ENCODE results near the gene USP54. TPM values are rescaled to one million over a fixed set of nuclear protein-coding genes. Genes with fewer than 3 reads are reported as not detected.

USP54 gene
- total RNA-seq, 4 donors from 2014 or later: 96.6 to 172 (median 125) TPM

DNA sequence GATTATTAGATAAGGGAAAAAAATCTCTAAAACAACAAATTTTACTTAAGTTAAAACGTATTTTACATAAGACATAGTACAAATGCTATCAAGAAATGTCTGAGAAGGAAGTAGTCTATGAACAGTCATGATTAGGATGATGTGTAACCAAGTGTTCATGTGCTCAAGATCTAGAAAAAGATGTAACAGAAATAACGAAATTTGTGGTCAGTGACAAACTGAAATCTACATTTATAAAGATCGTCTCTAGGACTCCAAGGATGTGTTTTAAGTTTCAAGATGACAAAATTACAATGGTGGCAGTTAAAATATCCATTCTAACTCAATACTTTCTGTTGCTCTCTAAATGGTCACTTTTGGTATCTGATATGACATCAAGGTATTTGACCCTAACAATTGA is 112.5 kb downstream of the USP54 start:
- H3K9me3 ChIP-seq: no peaks in the 10 kb centered on the region
- WGBS, 2 donors: 79 to 82% methylated on average over 3 of the region's 3 CpGs
- H3K4me3 ChIP-seq: no peak overlapping the region
- H3K27me3 ChIP-seq: no peaks in the 10 kb centered on the region
- no peak overlapping the region for H3K27ac ChIP-seq
- peaks cover 0 to 69% (median 4%) of the 10 kb centered on the region in 3 donors for H3K36me3 ChIP-seq
- TF ChIP-seq, protein P1, sequence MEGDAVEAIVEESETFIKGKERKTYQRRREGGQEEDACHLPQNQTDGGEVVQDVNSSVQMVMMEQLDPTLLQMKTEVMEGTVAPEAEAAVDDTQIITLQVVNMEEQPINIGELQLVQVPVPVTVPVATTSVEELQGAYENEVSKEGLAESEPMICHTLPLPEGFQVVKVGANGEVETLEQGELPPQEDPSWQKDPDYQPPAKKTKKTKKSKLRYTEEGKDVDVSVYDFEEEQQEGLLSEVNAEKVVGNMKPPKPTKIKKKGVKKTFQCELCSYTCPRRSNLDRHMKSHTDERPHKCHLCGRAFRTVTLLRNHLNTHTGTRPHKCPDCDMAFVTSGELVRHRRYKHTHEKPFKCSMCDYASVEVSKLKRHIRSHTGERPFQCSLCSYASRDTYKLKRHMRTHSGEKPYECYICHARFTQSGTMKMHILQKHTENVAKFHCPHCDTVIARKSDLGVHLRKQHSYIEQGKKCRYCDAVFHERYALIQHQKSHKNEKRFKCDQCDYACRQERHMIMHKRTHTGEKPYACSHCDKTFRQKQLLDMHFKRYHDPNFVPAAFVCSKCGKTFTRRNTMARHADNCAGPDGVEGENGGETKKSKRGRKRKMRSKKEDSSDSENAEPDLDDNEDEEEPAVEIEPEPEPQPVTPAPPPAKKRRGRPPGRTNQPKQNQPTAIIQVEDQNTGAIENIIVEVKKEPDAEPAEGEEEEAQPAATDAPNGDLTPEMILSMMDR (IDR thresholded peaks at IDR 0.05): no peak
- TF ChIP-seq POLR2A (IDR thresholded peaks at IDR 0.05) (no peak), EP300 (IDR thresholded peaks at IDR 0.05) (no peak)
- H3K4me1 ChIP-seq: no peaks in the 10 kb centered on the region
- no peak for DNase-seq (ENCODE audit: low spot score in 2 of 2)

DNA sequence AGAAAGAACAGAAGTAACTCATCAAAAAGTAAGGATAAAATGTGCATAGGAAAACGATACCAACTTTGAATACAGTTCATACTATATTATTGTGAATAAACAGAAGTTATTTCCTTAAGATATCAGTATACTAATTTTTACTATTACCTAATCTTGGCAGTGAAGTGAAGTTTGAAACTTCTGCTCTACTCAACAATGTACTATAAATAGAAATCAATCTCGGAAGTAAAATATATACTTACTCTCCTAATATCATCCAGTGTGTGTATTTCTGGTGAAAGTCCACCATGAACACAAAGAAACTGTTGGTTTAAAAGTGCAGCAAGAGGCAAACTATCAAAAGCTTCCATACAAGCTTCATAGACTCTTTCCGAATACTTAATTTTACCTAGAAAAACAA is 119.9 kb downstream of the USP54 start:
- Histone ChIP-seq H3K36me3 (peaks cover 0 to 91% (median 10%) of the 10 kb centered on the region in 3 donors), H3K4me1 (peaks cover 0 to 10% (median 0%) of the 10 kb centered on the region in 4 donors), H3K27me3 (no peaks in the 10 kb centered on the region), H3K27ac (no peak overlapping the region), H3K9me3 (no peaks in the 10 kb centered on the region), H3K4me3 (no peak overlapping the region)
- no peak for DNase-seq (ENCODE audit: low spot score in 2 of 2)
- WGBS, 2 donors: 72 to 79% methylated on average over 3 of the region's 3 CpGs
- TF ChIP-seq EP300 (IDR thresholded peaks at IDR 0.05) (no peak), POLR2A (IDR thresholded peaks at IDR 0.05) (no peak)
- TF ChIP-seq, protein P1 (IDR thresholded peaks at IDR 0.05): no peak

DNA sequence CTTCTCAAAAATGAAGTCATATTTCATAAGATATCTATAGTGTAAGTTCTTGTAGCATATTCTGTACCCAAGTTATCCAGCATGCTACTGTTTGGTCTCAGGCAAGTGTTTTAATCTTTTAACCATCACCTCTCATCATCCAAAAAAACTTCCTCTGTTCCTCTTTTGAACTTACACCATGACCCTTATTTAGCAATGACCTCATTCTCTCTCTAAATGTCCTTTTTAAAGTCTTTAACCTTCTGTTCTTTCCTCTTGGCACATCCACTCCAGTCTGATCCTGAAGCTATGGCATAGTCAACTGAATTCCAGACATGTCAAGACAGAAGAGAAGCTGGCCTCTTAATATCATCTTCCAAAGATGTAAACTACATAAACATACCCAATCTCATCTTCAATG is 121.6 kb downstream of the USP54 start:
- H3K4me1 ChIP-seq: peaks cover 0 to 10% (median 0%) of the 10 kb centered on the region in 4 donors
- H3K27ac ChIP-seq: no peak overlapping the region
- H3K36me3 ChIP-seq: peaks cover 0 to 88% (median 10%) of the 10 kb centered on the region in 3 donors
- TF ChIP-seq, protein P1 (IDR thresholded peaks at IDR 0.05): no peak
- TF ChIP-seq EP300 (IDR thresholded peaks at IDR 0.05) (no peak), POLR2A (IDR thresholded peaks at IDR 0.05) (no peak)
- H3K4me3 ChIP-seq: no peak overlapping the region
- no peak for DNase-seq (ENCODE audit: low spot score in 2 of 2)
- no peaks in the 10 kb centered on the region for H3K9me3 ChIP-seq
- H3K27me3 ChIP-seq: no peaks in the 10 kb centered on the region

DNA sequence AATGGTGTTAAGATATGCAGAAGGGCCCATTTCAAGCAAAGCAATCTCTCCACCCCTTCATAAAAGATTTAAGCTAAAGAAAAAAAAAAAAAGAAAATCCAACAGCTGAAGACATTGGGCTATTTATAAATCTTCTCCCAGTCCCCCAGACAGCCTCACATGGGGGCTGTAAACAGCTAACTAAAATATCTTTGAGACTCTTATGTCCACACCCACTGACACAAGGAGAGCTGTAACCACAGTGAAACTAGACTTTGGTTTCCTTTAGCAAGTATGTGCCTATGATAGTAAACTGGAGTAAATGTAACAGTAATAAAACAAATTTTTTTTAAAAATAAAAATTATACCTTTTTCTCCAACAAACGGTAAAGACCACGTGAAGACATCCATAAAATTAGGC is 123.9 kb downstream of the USP54 start:
- H3K4me1 ChIP-seq: peaks cover 0 to 10% (median 0%) of the 10 kb centered on the region in 4 donors
- 73 to 74% methylated on average over 2 of the region's 2 CpGs for WGBS, 2 donors
- H3K27me3 ChIP-seq: no peaks in the 10 kb centered on the region
- H3K27ac ChIP-seq: no peak overlapping the region
- H3K4me3 ChIP-seq: no peak overlapping the region
- TF ChIP-seq POLR2A (IDR thresholded peaks at IDR 0.05) (no peak), EP300 (IDR thresholded peaks at IDR 0.05) (no peak)
- TF ChIP-seq, protein P1 (IDR thresholded peaks at IDR 0.05): no peak
- peaks cover 0 to 88% (median 10%) of the 10 kb centered on the region in 3 donors for H3K36me3 ChIP-seq
- H3K9me3 ChIP-seq: no peaks in the 10 kb centered on the region
- DNase-seq (ENCODE audit: low spot score in 2 of 2): no peak

DNA sequence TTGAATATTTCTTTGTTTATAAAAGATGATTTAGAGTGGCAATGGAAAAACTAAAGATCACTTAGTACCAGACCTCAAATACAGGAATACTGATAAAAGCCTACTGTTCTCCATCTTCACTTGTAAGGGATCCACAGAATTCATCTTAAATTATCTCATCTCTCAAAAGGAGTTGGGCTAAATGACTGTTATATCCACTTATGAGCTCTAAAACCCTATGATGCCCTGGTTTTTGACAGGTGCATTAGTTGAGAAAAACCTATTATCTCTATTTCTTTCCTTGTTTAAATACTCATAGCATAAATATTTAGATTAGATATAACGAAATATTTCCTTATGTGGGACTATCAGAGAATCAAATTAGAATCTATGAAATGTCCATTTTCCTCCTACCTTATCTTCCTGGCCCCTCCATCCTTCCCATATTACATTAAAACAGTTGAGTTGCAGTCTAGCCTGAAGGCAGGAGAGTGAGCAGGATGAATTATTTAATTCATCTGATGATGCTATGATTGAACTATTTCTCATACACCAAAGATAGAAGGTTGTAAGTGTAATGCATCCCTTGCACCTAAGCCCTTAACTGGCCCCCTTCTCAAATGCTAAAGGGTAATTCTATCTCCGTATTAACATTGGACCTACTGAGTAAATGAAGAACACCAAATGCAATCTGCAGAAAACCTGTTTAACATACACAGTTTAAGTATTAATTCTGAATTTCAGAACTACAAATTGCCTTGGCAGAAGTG is 125.0 kb downstream of the USP54 start:
- TF ChIP-seq POLR2A (IDR thresholded peaks at IDR 0.05) (no peak), EP300 (IDR thresholded peaks at IDR 0.05) (no peak)
- TF ChIP-seq, protein P1 (IDR thresholded peaks at IDR 0.05): no peak
- peaks cover 0 to 10% (median 0%) of the 10 kb centered on the region in 4 donors for H3K4me1 ChIP-seq
- no peak for DNase-seq (ENCODE audit: low spot score in 2 of 2)
- no peaks in the 10 kb centered on the region for H3K27me3 ChIP-seq
- H3K9me3 ChIP-seq: no peaks in the 10 kb centered on the region
- no peak overlapping the region for H3K4me3 ChIP-seq
- H3K27ac ChIP-seq: no peak overlapping the region
- 82 to 90% methylated on average over 2 of the region's 2 CpGs for WGBS, 2 donors
- H3K36me3 ChIP-seq: peaks cover 0 to 84% (median 10%) of the 10 kb centered on the region in 3 donors

Measured in tibial nerve (tissue), 4 donors.